HL-60 (cell line): ENCODE results near the gene RNF224.

Experiments used
- DNase-seq, 2 experiments: peaks; one replicate each; pipeline ENCODE4 v3.0.0-alpha.2; 2010 to 2020; ENCODE audit warnings: low read depth in 1 of 2, low spot score in 1 of 2
- H3K27ac ChIP-seq: fragments of 250-450 bp; sonication (Bioruptor Pico); replicated peaks from 2 replicates; pipeline ENCODE4 v1.5.1; 2020; ENCODE audit warnings: mild to moderate bottlenecking, moderate library complexity
- H3K27me3 ChIP-seq: fragments of 250-450 bp; sonication (Bioruptor Pico); 2 replicates; pipeline ENCODE4 v1.5.1; 2021; ENCODE audit warnings: mild to moderate bottlenecking, moderate library complexity; ENCODE audit not compliant: insufficient read depth, poor library complexity, severe bottlenecking
- H3K4me3 ChIP-seq: replicated peaks from 2 replicates; pipeline ENCODE4 v1.5.1; 2011; ENCODE audit warnings: mild to moderate bottlenecking, control low read depth, low read length; ENCODE audit not compliant: insufficient read depth
- GABPA ChIP-seq: IDR thresholded peaks from 2 replicates; pipeline ENCODE4 v1.6.1; 2012; ENCODE audit warnings: low read depth
- POLR2AphosphoS5 ChIP-seq: IDR thresholded peaks from 2 replicates; pipeline ENCODE4 v1.6.1; 2012; ENCODE audit warnings: low read depth
- SPI1 ChIP-seq: IDR thresholded peaks from 2 replicates; pipeline ENCODE4 v1.6.1; 2012; ENCODE audit warnings: low read depth, mild to moderate bottlenecking, borderline replicate concordance
- TF ChIP-seq, protein P1 (sequence below): IDR thresholded peaks from one replicate; pipeline ENCODE4 v1.5.1; 2011; ENCODE audit warnings: low read length, control low read depth, inconsistent platforms; ENCODE audit not compliant: insufficient read depth
- TF ChIP-seq, protein P2 (sequence below): IDR thresholded peaks from 2 replicates; pipeline ENCODE4 v1.6.1; 2012; ENCODE audit warnings: low read depth; ENCODE audit not compliant: insufficient replicate concordance

The RNF224 gene

GRCh38 chr9:137215196-137215986 is 11.9 kb upstream of the RNF224 start:
- H3K27ac ChIP-seq, result no peak overlapping the region
- TF ChIP-seq POLR2AphosphoS5 (no peak), GABPA (no peak), SPI1 (no peak)
- TF ChIP-seq, protein P1, sequence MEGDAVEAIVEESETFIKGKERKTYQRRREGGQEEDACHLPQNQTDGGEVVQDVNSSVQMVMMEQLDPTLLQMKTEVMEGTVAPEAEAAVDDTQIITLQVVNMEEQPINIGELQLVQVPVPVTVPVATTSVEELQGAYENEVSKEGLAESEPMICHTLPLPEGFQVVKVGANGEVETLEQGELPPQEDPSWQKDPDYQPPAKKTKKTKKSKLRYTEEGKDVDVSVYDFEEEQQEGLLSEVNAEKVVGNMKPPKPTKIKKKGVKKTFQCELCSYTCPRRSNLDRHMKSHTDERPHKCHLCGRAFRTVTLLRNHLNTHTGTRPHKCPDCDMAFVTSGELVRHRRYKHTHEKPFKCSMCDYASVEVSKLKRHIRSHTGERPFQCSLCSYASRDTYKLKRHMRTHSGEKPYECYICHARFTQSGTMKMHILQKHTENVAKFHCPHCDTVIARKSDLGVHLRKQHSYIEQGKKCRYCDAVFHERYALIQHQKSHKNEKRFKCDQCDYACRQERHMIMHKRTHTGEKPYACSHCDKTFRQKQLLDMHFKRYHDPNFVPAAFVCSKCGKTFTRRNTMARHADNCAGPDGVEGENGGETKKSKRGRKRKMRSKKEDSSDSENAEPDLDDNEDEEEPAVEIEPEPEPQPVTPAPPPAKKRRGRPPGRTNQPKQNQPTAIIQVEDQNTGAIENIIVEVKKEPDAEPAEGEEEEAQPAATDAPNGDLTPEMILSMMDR, result no peak
- TF ChIP-seq, protein P2, sequence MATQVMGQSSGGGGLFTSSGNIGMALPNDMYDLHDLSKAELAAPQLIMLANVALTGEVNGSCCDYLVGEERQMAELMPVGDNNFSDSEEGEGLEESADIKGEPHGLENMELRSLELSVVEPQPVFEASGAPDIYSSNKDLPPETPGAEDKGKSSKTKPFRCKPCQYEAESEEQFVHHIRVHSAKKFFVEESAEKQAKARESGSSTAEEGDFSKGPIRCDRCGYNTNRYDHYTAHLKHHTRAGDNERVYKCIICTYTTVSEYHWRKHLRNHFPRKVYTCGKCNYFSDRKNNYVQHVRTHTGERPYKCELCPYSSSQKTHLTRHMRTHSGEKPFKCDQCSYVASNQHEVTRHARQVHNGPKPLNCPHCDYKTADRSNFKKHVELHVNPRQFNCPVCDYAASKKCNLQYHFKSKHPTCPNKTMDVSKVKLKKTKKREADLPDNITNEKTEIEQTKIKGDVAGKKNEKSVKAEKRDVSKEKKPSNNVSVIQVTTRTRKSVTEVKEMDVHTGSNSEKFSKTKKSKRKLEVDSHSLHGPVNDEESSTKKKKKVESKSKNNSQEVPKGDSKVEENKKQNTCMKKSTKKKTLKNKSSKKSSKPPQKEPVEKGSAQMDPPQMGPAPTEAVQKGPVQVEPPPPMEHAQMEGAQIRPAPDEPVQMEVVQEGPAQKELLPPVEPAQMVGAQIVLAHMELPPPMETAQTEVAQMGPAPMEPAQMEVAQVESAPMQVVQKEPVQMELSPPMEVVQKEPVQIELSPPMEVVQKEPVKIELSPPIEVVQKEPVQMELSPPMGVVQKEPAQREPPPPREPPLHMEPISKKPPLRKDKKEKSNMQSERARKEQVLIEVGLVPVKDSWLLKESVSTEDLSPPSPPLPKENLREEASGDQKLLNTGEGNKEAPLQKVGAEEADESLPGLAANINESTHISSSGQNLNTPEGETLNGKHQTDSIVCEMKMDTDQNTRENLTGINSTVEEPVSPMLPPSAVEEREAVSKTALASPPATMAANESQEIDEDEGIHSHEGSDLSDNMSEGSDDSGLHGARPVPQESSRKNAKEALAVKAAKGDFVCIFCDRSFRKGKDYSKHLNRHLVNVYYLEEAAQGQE, result no peak

GRCh38 chr9:137216188-137216965 is 10.9 kb upstream of the RNF224 start:
- Histone ChIP-seq H3K27ac (no peak overlapping the region), H3K27me3 (no peaks in the 10 kb centered on the region), H3K4me3 (no peak overlapping the region)
- DNase-seq, result no peak
- no peak for TF ChIP-seq SPI1
- no peak for TF ChIP-seq POLR2AphosphoS5
- TF ChIP-seq, protein P2, result no peak

More at GRCh38 chr9:137215196-137215986, 11.9 kb upstream of the RNF224 start:
- Histone ChIP-seq H3K27me3 (no peaks in the 10 kb centered on the region), H3K4me3 (no peak overlapping the region)
- DNase-seq, result no peak

GRCh38 chr9:137217276-137218211 is 9.8 kb upstream of the RNF224 start:
- H3K27ac ChIP-seq, result no peak overlapping the region
- DNase-seq, result no peak

More at GRCh38 chr9:137217276-137218211, 9.8 kb upstream of the RNF224 start:
- H3K27me3 ChIP-seq, result no peaks in the 10 kb centered on the region
- TF ChIP-seq, protein P1, result no peak
- TF ChIP-seq SPI1 (no peak), GABPA (no peak), POLR2AphosphoS5 (no peak)
- TF ChIP-seq, protein P2, result no peak
- H3K4me3 ChIP-seq, result no peak overlapping the region
